ENCODE results near the gene ROCK2.
"Not testable (repeated sequence)": the region's sequence is repeated elsewhere in the genome, so short reads cannot be mapped to it uniquely, and the experiment has no call there.

Gene ROCK2

GRCh38 chr2:11267931-11268330 lies 76.5 kb downstream of the ROCK2 start:
- H3K36me3 ChIP-seq (ENCODE audit: insufficient read depth, low read length): no peaks in the 10 kb centered on the region; the same call in 1 of the 2 replicates
- no peaks in the 10 kb centered on the region for H3K9me3 ChIP-seq (ENCODE audit: control insufficient read depth, insufficient read depth, low read length)
- no peaks in the 10 kb centered on the region for H3K4me1 ChIP-seq (ENCODE audit: insufficient read depth, low read length)

GRCh38 chr2:11264818-11265217 lies 79.6 kb downstream of the ROCK2 start:
- H3K9ac ChIP-seq (ENCODE audit: low read depth, low read length): no peak overlapping the region
- H3K9me3 ChIP-seq (ENCODE audit: control insufficient read depth, insufficient read depth, low read length): no peaks in the 10 kb centered on the region
- no peaks in the 10 kb centered on the region; the same call in 1 of the 2 replicates for H3K36me3 ChIP-seq (ENCODE audit: insufficient read depth, low read length)
- H3K4me1 ChIP-seq (ENCODE audit: insufficient read depth, low read length): no peaks in the 10 kb centered on the region

More at GRCh38 chr2:11267931-11268330, 76.5 kb downstream of the ROCK2 start:
- H3K9ac ChIP-seq (ENCODE audit: low read depth, low read length): no peak overlapping the region

- no peaks in the 10 kb centered on the region for H3K9me3 ChIP-seq (ENCODE audit: control insufficient read depth, insufficient read depth, low read length)
- no peaks in the 10 kb centered on the region for H3K4me1 ChIP-seq (ENCODE audit: insufficient read depth, low read length)
- no peaks in the 10 kb centered on the region; the same call in 1 of the 2 replicates for H3K36me3 ChIP-seq (ENCODE audit: insufficient read depth, low read length)
- H3K9ac ChIP-seq (ENCODE audit: low read depth, low read length): no peak overlapping the region
These were observed 80.4 kb downstream of the ROCK2 start for GRCh38 chr2:11264007-11264406.

- H3K4me1 ChIP-seq (ENCODE audit: insufficient read depth, low read length): no peaks in the 10 kb centered on the region
- H3K9me3 ChIP-seq (ENCODE audit: control insufficient read depth, insufficient read depth, low read length): no peaks in the 10 kb centered on the region
- H3K36me3 ChIP-seq (ENCODE audit: insufficient read depth, low read length): no peaks in the 10 kb centered on the region
- H3K9ac ChIP-seq (ENCODE audit: low read depth, low read length): no peak overlapping the region
These were observed 81.3 kb downstream of the ROCK2 start for GRCh38 chr2:11263177-11263576.

GRCh38 chr2:11262438-11262837 lies 82.0 kb downstream of the ROCK2 start:
- H3K9ac ChIP-seq (ENCODE audit: low read depth, low read length); H3K36me3 ChIP-seq (ENCODE audit: insufficient read depth, low read length); H3K4me1 ChIP-seq (ENCODE audit: insufficient read depth, low read length); H3K9me3 ChIP-seq (ENCODE audit: control insufficient read depth, insufficient read depth, low read length): not testable (repeated sequence)

- not testable (repeated sequence) for H3K9me3 ChIP-seq (ENCODE audit: control insufficient read depth, insufficient read depth, low read length); H3K36me3 ChIP-seq (ENCODE audit: insufficient read depth, low read length); H3K4me1 ChIP-seq (ENCODE audit: insufficient read depth, low read length); H3K9ac ChIP-seq (ENCODE audit: low read depth, low read length)
These were observed 82.9 kb downstream of the ROCK2 start for GRCh38 chr2:11261564-11261963.

- Histone ChIP-seq H3K36me3 (ENCODE audit: insufficient read depth, low read length) (no peaks in the 10 kb centered on the region), H3K4me1 (ENCODE audit: insufficient read depth, low read length) (no peaks in the 10 kb centered on the region; the same call in 1 of the 2 replicates), H3K9me3 (ENCODE audit: control insufficient read depth, insufficient read depth, low read length) (no peaks in the 10 kb centered on the region), H3K9ac (ENCODE audit: low read depth, low read length) (no peak overlapping the region)
These were observed 83.5 kb downstream of the ROCK2 start for GRCh38 chr2:11260979-11261378.

GRCh38 chr2:11257964-11258363 lies 86.5 kb downstream of the ROCK2 start:
- no peaks in the 10 kb centered on the region for H3K36me3 ChIP-seq (ENCODE audit: insufficient read depth, low read length)

GRCh38 chr2:11257078-11257477 lies 87.4 kb downstream of the ROCK2 start:
- Histone ChIP-seq H3K9ac (ENCODE audit: low read depth, low read length) (no peak overlapping the region), H3K9me3 (ENCODE audit: control insufficient read depth, insufficient read depth, low read length) (no peaks in the 10 kb centered on the region), H3K36me3 (ENCODE audit: insufficient read depth, low read length) (no peaks in the 10 kb centered on the region), H3K4me1 (ENCODE audit: insufficient read depth, low read length) (no peaks in the 10 kb centered on the region; the same call in 1 of the 2 replicates)

More at GRCh38 chr2:11257964-11258363, 86.5 kb downstream of the ROCK2 start:
- H3K4me1 ChIP-seq (ENCODE audit: insufficient read depth, low read length): no peaks in the 10 kb centered on the region; the same call in 1 of the 2 replicates
- no peak overlapping the region for H3K9ac ChIP-seq (ENCODE audit: low read depth, low read length)
- H3K9me3 ChIP-seq (ENCODE audit: control insufficient read depth, insufficient read depth, low read length): no peaks in the 10 kb centered on the region

- Histone ChIP-seq H3K9ac (ENCODE audit: low read depth, low read length) (no peak overlapping the region), H3K36me3 (ENCODE audit: insufficient read depth, low read length) (no peaks in the 10 kb centered on the region), H3K4me1 (ENCODE audit: insufficient read depth, low read length) (peaks cover 3% of the 10 kb centered on the region), H3K9me3 (ENCODE audit: control insufficient read depth, insufficient read depth, low read length) (no peaks in the 10 kb centered on the region)
These were observed 88.3 kb downstream of the ROCK2 start for GRCh38 chr2:11256166-11256565.

GRCh38 chr2:11254100-11254536 lies 90.3 kb downstream of the ROCK2 start:
- H3K36me3 ChIP-seq (ENCODE audit: insufficient read depth, low read length): no peaks in the 10 kb centered on the region

GRCh38 chr2:11252458-11252857 lies 92.0 kb downstream of the ROCK2 start:
- H3K4me1 ChIP-seq (ENCODE audit: insufficient read depth, low read length): peaks cover 10% of the 10 kb centered on the region
- H3K36me3 ChIP-seq (ENCODE audit: insufficient read depth, low read length); H3K9me3 ChIP-seq (ENCODE audit: control insufficient read depth, insufficient read depth, low read length); H3K9ac ChIP-seq (ENCODE audit: low read depth, low read length): not testable (repeated sequence)

More at GRCh38 chr2:11254100-11254536, 90.3 kb downstream of the ROCK2 start:
- H3K9ac ChIP-seq (ENCODE audit: low read depth, low read length): no peak overlapping the region
- no peaks in the 10 kb centered on the region for H3K9me3 ChIP-seq (ENCODE audit: control insufficient read depth, insufficient read depth, low read length)
- H3K4me1 ChIP-seq (ENCODE audit: insufficient read depth, low read length): peaks cover 10% of the 10 kb centered on the region

GRCh38 chr2:11250400-11251196 lies 93.8 kb downstream of the ROCK2 start:
- H3K4me1 ChIP-seq (ENCODE audit: insufficient read depth, low read length): peaks cover 10% of the 10 kb centered on the region; the same call in 1 of the 2 replicates

GRCh38 chr2:11245322-11245721 lies 99.1 kb downstream of the ROCK2 start:
- Histone ChIP-seq H3K9ac (ENCODE audit: low read depth, low read length) (no peak overlapping the region), H3K36me3 (ENCODE audit: insufficient read depth, low read length) (no peaks in the 10 kb centered on the region), H3K9me3 (ENCODE audit: control insufficient read depth, insufficient read depth, low read length) (no peaks in the 10 kb centered on the region), H3K4me1 (ENCODE audit: insufficient read depth, low read length) (no peaks in the 10 kb centered on the region)

More at GRCh38 chr2:11250400-11251196, 93.8 kb downstream of the ROCK2 start:
- Histone ChIP-seq H3K9me3 (ENCODE audit: control insufficient read depth, insufficient read depth, low read length) (no peaks in the 10 kb centered on the region), H3K36me3 (ENCODE audit: insufficient read depth, low read length) (no peaks in the 10 kb centered on the region), H3K9ac (ENCODE audit: low read depth, low read length) (no peak overlapping the region)

Measured in ES-I3 (cell line).